Mesothelial cell of epicardium (in vitro differentiated cells): ENCODE results near the gene ZNF213. TPM values are rescaled to one million over a fixed set of nuclear protein-coding genes. Genes with fewer than 3 reads are reported as not detected.
"Not testable (repeated sequence)": the region's sequence is repeated elsewhere in the genome, so short reads cannot be mapped to it uniquely, and the experiment has no call there.

Experiments
- DNase-seq, 2 experiments: peaks; one replicate each; pipeline ENCODE4 v3.0.0; 2021; ENCODE audit warnings: low spot score in 2 of 2; ENCODE audit not compliant: unreplicated experiment in 2 of 2
- H3K27ac Mint-ChIP-seq: 2 replicates; pipeline ENCODE4 v1.8.0; 2021; ENCODE audit warnings: mixed read lengths
- H3K27me3 Mint-ChIP-seq: 2 replicates; pipeline ENCODE4 v1.8.0; 2021; ENCODE audit warnings: low read depth, mixed read lengths
- H3K36me3 Mint-ChIP-seq: 2 replicates; pipeline ENCODE4 v1.8.0; 2021; ENCODE audit warnings: mixed read lengths
- H3K4me1 Mint-ChIP-seq: 2 replicates; pipeline ENCODE4 v1.8.0; 2021; ENCODE audit warnings: mixed read lengths
- H3K4me3 Mint-ChIP-seq: 2 replicates; pipeline ENCODE4 v1.8.0; 2021; ENCODE audit warnings: mild to moderate bottlenecking, moderate library complexity, mixed read lengths
- H3K9me3 Mint-ChIP-seq: 2 replicates; pipeline ENCODE4 v1.8.0; 2021; ENCODE audit warnings: mixed read lengths
- total RNA-seq: library from RNA; stranded (reverse); gene quantifications from 3 replicates; pipeline ENCODE4 v1.2.1, GENCODE V29; 2021
- TF ChIP-seq, protein P1 (sequence below): fragments of 200-600 bp; sonication (generic); IDR thresholded peaks from one replicate; pipeline ENCODE4 v1.5.0; 2021; ENCODE audit warnings: antibody characterized with exemption; ENCODE audit not compliant: unreplicated experiment

ZNF213 gene
- total RNA-seq, 1 donor from 2014 or later, result 13.4 TPM

DNA sequence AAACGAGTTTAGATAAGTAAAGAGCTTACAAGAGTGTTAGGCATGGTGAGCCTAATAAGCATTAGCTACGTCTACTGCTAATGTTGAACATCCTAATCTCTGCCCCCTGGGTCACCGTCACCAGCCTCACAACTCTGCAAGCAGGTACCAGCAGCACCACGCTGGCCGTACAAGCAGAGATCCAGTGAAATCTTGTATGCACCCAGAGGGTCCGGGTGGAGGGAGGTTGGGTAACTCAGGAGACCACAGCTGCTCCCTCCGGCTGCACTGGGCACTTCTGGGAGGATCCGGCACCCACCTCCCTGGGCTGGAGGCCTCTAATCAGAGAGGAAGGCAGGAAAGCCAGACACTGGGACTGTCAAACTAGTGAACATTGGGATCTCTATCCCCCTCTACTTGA, 44.8 kb downstream of the ZNF213 start:
- no peak overlapping the region for H3K4me3 Mint-ChIP-seq
- no peak for DNase-seq
- H3K9me3 Mint-ChIP-seq, result no peaks in the 10 kb centered on the region
- TF ChIP-seq, protein P1, sequence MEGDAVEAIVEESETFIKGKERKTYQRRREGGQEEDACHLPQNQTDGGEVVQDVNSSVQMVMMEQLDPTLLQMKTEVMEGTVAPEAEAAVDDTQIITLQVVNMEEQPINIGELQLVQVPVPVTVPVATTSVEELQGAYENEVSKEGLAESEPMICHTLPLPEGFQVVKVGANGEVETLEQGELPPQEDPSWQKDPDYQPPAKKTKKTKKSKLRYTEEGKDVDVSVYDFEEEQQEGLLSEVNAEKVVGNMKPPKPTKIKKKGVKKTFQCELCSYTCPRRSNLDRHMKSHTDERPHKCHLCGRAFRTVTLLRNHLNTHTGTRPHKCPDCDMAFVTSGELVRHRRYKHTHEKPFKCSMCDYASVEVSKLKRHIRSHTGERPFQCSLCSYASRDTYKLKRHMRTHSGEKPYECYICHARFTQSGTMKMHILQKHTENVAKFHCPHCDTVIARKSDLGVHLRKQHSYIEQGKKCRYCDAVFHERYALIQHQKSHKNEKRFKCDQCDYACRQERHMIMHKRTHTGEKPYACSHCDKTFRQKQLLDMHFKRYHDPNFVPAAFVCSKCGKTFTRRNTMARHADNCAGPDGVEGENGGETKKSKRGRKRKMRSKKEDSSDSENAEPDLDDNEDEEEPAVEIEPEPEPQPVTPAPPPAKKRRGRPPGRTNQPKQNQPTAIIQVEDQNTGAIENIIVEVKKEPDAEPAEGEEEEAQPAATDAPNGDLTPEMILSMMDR, result no peak
- H3K4me1 Mint-ChIP-seq, result peaks cover 17% of the 10 kb centered on the region
- no peak overlapping the region for H3K27ac Mint-ChIP-seq
- no peaks in the 10 kb centered on the region for H3K36me3 Mint-ChIP-seq
- H3K27me3 Mint-ChIP-seq, result peaks cover 100% of the 10 kb centered on the region

- Mint-ChIP-seq H3K4me3 (no peak overlapping the region), H3K27me3 (peaks cover 96% of the 10 kb centered on the region)
Observed at GRCh38 chr16:3180445-3180878, 45.6 kb downstream of the ZNF213 start.

DNA sequence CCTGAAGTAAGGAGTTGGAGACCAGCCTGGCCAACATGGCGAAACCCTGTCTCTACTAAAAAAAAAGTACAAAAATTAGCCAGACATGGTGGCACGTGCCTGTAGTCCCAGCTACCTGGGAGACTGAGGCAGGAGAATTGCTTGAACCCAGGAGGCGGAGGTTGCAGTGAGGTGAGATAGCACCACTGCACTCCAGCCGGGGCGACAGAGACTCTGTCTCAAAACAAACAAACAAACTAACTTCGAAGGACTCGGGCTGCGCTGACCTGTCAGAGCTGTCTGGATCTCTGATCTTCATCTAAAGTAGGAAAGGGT, 47.4 kb downstream of the ZNF213 start:
- H3K27ac Mint-ChIP-seq, H3K9me3 Mint-ChIP-seq, H3K36me3 Mint-ChIP-seq, DNase-seq: not testable (repeated sequence)
- Mint-ChIP-seq H3K4me3 (peak overlapping the region; percentile 69), H3K4me1 (peaks cover 17% of the 10 kb centered on the region), H3K27me3 (peaks cover 96% of the 10 kb centered on the region)

More at GRCh38 chr16:3180445-3180878, 45.6 kb downstream of the ZNF213 start:
- H3K4me1 Mint-ChIP-seq, result peaks cover 17% of the 10 kb centered on the region
- no peaks in the 10 kb centered on the region for H3K36me3 Mint-ChIP-seq
- no peaks in the 10 kb centered on the region for H3K9me3 Mint-ChIP-seq
- no peak for DNase-seq
- TF ChIP-seq, protein P1, result no peak
- H3K27ac Mint-ChIP-seq, result no peak overlapping the region

DNA sequence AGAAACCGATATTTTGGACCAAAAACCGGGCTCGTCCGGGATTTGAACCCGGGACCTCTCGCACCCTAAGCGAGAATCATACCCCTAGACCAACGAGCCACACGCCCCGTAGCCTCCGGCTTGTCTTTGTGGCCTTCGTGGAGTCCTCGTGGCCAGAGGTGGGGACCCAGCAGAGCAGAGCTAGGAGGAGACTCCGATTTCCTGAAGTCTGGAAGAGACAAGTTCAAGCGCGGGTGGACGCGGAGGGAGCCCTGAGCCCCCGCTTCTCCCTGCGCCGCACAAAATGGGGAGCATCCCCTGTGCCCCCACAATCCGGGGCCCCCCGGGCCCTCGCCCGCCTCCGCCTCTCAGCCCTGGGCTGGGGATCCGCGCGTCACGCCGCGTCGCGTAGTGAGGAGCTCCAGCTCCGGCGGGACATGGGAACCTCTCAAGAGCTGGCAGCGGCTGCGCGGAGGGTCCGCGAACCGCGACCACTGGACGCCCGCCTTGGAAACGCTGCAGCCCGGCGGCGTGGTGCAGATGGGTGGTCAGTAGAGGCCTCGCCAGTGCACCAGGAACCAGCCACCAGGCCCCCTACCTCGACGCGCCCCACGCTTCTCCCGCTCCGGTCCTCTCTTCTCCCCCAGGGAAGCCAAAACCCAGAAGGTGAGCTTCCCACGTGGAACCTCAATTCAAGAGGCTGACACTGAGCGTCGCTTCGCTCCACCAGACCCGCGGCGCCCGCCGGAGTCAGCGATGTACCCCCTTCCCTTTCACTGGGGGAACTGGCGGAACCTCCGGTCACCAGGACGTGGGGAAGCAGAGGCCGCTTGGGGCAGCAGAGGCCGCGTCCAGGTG, 48.0 kb downstream of the ZNF213 start:
- no peak overlapping the region for H3K27ac Mint-ChIP-seq
- peak overlapping the region; percentile 69 for H3K4me3 Mint-ChIP-seq
- H3K27me3 Mint-ChIP-seq, result peaks cover 96% of the 10 kb centered on the region
- no peaks in the 10 kb centered on the region for H3K9me3 Mint-ChIP-seq
- peak in 1 of 2 experiments; percentile 57 for DNase-seq
- peaks cover 19% of the 10 kb centered on the region for H3K4me1 Mint-ChIP-seq
- TF ChIP-seq, protein P1, result no peak
- no peaks in the 10 kb centered on the region for H3K36me3 Mint-ChIP-seq

DNA sequence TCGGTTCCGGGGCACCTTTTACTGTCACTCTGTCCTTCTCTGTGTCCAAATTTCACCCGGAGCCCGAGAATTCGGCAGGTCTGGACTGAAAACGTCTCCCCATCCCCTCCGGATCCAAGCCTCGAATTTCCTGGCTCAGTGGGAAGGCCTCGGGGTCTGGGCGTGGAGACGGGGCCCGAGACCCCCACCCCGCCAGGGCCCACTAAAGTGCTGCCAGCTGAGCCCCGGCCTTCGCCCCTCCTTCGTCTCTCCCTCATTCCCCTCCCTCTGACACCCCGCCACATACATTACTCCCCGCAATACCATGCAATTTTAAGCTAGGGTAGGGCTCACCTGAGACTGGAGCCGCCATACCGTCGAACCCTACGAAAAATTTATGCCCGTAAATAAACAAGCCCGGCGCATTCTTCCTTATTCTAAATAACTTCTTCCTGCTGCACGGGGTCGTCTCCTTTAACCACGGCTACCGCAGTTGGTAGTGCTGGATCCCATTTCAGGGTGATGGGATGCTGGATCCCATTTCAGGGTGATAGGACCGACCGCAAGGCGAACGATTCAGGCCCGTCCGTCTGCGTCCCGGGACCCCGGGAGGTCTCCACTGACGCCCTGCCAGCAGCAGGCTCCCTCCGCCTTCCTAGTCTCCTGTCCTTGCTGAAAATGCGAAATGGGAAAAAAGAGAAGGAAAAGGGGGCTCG, 48.8 kb downstream of the ZNF213 start:
- peak overlapping the region; percentile 69 for H3K4me3 Mint-ChIP-seq
- H3K36me3 Mint-ChIP-seq, result no peaks in the 10 kb centered on the region
- H3K9me3 Mint-ChIP-seq, result no peaks in the 10 kb centered on the region
- no peak for DNase-seq
- no peak overlapping the region for H3K27ac Mint-ChIP-seq
- TF ChIP-seq, protein P1, result no peak
- H3K4me1 Mint-ChIP-seq, result peaks cover 19% of the 10 kb centered on the region
- H3K27me3 Mint-ChIP-seq, result peaks cover 96% of the 10 kb centered on the region

DNA sequence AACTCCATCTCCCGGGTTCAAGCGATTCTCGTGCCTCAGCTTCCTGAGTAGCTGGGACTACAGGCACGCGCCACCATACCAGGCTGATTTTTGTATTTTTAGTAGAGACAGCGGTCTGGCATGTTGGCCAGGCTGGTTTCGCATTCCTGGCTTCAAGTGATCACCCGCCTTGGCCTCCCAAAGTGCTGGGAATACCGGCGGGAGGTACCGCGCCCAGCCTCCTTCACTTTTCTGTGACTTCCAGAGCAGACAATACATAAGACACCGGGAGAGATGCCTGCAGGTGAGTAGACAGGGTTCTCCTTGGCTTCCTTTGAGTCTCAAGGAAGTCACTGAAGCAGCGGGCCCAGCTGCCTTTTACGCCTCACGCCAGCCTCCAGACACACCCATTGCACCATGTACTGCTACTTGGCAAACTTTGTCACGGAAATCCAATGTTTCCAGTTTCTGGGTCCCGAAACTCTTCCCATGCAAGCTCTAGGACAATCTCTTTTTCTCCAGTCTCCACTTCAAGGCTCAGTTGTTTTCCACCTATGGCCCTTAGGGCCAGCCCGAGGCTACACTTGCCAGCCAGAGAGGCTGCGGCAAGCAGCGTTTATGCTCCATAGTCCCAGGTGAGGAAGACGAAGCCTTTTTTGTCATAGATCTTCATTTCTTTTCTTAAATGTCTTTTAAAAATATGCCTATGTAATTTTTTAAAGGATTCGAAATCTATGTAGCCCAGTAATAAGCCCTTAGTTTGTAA, 52.3 kb downstream of the ZNF213 start:
- Mint-ChIP-seq H3K36me3 (no peaks in the 10 kb centered on the region), H3K9me3 (no peaks in the 10 kb centered on the region), H3K4me1 (peaks cover 29% of the 10 kb centered on the region), H3K27ac (no peak overlapping the region), H3K27me3 (peaks cover 96% of the 10 kb centered on the region), H3K4me3 (peak overlapping the region; percentile 80)
- no peak for DNase-seq
- TF ChIP-seq, protein P1, result no peak
